ENCODE data around the gene CMTM8.

GRCh38 chr3:32302601-32303398 is 64.3 kb downstream of the CMTM8 start:
- TF ChIP-seq, protein P1, sequence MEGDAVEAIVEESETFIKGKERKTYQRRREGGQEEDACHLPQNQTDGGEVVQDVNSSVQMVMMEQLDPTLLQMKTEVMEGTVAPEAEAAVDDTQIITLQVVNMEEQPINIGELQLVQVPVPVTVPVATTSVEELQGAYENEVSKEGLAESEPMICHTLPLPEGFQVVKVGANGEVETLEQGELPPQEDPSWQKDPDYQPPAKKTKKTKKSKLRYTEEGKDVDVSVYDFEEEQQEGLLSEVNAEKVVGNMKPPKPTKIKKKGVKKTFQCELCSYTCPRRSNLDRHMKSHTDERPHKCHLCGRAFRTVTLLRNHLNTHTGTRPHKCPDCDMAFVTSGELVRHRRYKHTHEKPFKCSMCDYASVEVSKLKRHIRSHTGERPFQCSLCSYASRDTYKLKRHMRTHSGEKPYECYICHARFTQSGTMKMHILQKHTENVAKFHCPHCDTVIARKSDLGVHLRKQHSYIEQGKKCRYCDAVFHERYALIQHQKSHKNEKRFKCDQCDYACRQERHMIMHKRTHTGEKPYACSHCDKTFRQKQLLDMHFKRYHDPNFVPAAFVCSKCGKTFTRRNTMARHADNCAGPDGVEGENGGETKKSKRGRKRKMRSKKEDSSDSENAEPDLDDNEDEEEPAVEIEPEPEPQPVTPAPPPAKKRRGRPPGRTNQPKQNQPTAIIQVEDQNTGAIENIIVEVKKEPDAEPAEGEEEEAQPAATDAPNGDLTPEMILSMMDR (conservative IDR thresholded peaks at IDR 0.05; ENCODE audit: low read depth in 2 of 2), result no peak
- TF ChIP-seq POLR2AphosphoS5 (IDR thresholded peaks at IDR 0.05; ENCODE audit: low read depth), result no peak
- no peak for TF ChIP-seq EZH2 (IDR thresholded peaks at IDR 0.05; ENCODE audit: low read depth, unreplicated experiment)
- TF ChIP-seq NANOG (IDR thresholded peaks at IDR 0.05; ENCODE audit: borderline replicate concordance), result no peak
- no peak for TF ChIP-seq JUNB (IDR thresholded peaks at IDR 0.05; ENCODE audit: unreplicated experiment)
- TF ChIP-seq CREB1 (CRISPR knock-in tag; IDR thresholded peaks at IDR 0.05; ENCODE audit: low read depth), result no peak
- TF ChIP-seq REST (IDR thresholded peaks at IDR 0.05; ENCODE audit: unreplicated experiment), result no peak
